Activated T-helper 17 cell treated with anti-CD3 and anti-CD28 coated beads, Interleukin-2, amount 50 U/mL, for 72 hours (primary cell): ENCODE measurements around the gene PDYN. TPM values are rescaled to one million over a fixed set of nuclear protein-coding genes. Genes with fewer than 3 reads are reported as not detected.

Source experiments
- ATAC-seq: fragments of 150-1000 bp; cut with Tn5 transposase; replicated peaks from 2 replicates; pipeline ENCODE4 v1.10.0; 2021; ENCODE audit warnings: mild to moderate bottlenecking, moderate library complexity
- H3K27ac Mint-ChIP-seq: one replicate; pipeline ENCODE4 v1.8.0; 2022; ENCODE audit warnings: mixed read lengths
- H3K27me3 Mint-ChIP-seq: one replicate; pipeline ENCODE4 v1.8.0; 2022; ENCODE audit warnings: mixed read lengths
- H3K36me3 Mint-ChIP-seq: one replicate; pipeline ENCODE4 v1.8.0; 2022; ENCODE audit warnings: low read depth, mild to moderate bottlenecking, mixed read lengths
- H3K4me1 Mint-ChIP-seq: one replicate; pipeline ENCODE4 v1.8.0; 2022; ENCODE audit warnings: mixed read lengths
- H3K4me3 Mint-ChIP-seq: one replicate; pipeline ENCODE4 v1.8.0; 2022; ENCODE audit warnings: mild to moderate bottlenecking, mixed read lengths
- H3K9me3 Mint-ChIP-seq: one replicate; pipeline ENCODE4 v1.8.0; 2022; ENCODE audit warnings: mixed read lengths
- total RNA-seq, 2 donors: library from RNA; stranded (reverse); gene quantifications; one replicate each; pipeline ENCODE4 v1.2.3, GENCODE V29; 2022

Gene PDYN
- total RNA-seq, 2 donors from 2014 or later, result not detected

DNA sequence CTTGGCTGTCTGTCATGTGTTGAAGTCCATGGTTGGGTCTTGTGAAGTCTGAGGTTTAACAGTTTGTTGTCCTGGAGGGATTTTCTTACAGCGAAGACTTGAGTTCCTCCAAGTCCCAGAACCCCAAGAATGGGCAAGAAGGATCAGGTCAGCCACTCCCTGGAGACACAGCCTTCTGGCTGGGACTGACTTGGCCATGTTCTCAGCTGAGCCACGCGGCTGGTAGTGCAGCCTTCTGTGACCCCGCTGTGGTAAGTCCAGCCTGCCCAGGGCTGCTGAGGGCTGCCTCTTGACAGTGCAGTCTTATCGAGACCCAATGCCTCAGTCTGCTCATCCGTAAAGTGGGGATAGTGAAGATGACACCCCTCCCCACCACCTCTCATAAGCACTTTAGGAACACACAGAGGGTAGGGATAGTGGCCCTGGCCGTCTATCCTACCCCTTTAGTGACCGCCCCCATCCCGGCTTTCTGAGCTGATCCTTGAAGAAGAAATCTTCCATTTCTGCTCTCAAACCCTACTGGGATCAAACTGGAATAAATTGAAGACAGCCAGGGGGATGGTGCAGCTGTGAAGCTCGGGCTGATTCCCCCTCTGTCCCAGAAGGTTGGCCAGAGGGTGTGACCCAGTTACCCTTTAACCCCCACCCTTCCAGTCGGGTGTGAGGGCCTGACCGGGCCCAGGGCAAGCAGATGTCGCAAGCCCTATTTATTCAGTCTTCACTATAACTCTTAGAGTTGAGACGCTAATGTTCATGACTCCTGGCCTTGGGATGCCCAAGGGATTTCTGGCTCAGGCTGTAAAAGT lies 55.2 kb downstream of the PDYN start:
- Mint-ChIP-seq H3K27ac (no peak overlapping the region), H3K27me3 (peaks cover 30% of the 10 kb centered on the region), H3K4me1 (no peaks in the 10 kb centered on the region), H3K4me3 (no peak overlapping the region), H3K9me3 (no peaks in the 10 kb centered on the region), H3K36me3 (no peaks in the 10 kb centered on the region)
- ATAC-seq, result no peak

DNA sequence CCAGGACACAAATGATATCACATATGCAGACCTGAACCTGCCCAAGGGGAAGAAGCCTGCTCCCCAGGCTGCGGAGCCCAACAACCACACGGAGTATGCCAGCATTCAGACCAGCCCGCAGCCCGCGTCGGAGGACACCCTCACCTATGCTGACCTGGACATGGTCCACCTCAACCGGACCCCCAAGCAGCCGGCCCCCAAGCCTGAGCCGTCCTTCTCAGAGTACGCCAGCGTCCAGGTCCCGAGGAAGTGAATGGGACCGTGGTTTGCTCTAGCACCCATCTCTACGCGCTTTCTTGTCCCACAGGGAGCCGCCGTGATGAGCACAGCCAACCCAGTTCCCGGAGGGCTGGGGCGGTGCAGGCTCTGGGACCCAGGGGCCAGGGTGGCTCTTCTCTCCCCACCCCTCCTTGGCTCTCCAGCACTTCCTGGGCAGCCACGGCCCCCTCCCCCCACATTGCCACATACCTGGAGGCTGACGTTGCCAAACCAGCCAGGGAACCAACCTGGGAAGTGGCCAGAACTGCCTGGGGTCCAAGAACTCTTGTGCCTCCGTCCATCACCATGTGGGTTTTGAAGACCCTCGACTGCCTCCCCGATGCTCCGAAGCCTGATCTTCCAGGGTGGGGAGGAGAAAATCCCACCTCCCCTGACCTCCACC lies 56.4 kb downstream of the PDYN start:
- no peak overlapping the region for H3K4me3 Mint-ChIP-seq
- peaks cover 25% of the 10 kb centered on the region for H3K27me3 Mint-ChIP-seq
- H3K4me1 Mint-ChIP-seq, result no peaks in the 10 kb centered on the region
- no peak overlapping the region for H3K27ac Mint-ChIP-seq
- no peaks in the 10 kb centered on the region for H3K36me3 Mint-ChIP-seq
- H3K9me3 Mint-ChIP-seq, result no peaks in the 10 kb centered on the region
- no peak for ATAC-seq

DNA sequence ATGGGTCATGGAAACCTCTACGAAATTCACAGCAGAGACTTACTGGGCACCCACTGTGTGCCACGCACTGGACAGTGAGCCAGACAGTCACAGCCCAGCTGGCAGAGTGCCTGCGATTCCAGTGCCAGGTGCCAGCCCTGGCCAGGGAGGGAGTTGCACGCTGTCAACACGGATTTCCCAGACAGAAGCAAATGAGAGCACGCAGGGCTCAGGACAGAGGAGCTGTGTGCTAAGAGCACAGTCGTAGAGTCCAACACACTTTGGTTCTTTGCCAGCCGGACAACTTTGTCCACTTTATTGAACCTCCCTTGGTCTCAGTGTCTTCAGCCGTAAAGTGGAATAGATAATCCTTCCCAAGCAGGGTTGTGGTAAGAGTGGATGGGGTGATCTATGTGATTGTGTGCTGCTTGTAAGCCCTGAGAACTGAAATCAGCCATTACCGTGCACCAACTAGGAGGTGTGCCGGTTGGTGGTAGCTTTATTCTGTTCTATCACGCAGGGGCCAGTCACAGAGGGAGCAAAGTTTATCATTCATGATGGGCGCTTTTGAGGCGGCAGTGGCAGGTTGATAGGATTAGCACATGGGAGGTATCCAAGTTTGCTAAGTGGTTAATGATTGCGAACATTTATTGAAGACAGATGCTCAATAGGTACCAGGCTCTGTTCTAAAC lies 58.0 kb downstream of the PDYN start:
- ATAC-seq, result no peak
- Mint-ChIP-seq H3K36me3 (no peaks in the 10 kb centered on the region), H3K27ac (no peak overlapping the region)

GRCh38 chr20:1934721-1935573 lies 58.9 kb downstream of the PDYN start:
- H3K9me3 Mint-ChIP-seq, result no peaks in the 10 kb centered on the region
- H3K36me3 Mint-ChIP-seq, result no peaks in the 10 kb centered on the region
- H3K27me3 Mint-ChIP-seq, result peaks cover 32% of the 10 kb centered on the region
- H3K27ac Mint-ChIP-seq, result no peak overlapping the region
- no peak for ATAC-seq
- no peak overlapping the region for H3K4me3 Mint-ChIP-seq
- H3K4me1 Mint-ChIP-seq, result no peaks in the 10 kb centered on the region

More for the DNA sequence above, 58.0 kb downstream of the PDYN start:
- H3K4me3 Mint-ChIP-seq, result no peak overlapping the region
- peaks cover 32% of the 10 kb centered on the region for H3K27me3 Mint-ChIP-seq
- no peaks in the 10 kb centered on the region for H3K4me1 Mint-ChIP-seq
- no peaks in the 10 kb centered on the region for H3K9me3 Mint-ChIP-seq

- peaks cover 33% of the 10 kb centered on the region for H3K27me3 Mint-ChIP-seq
- H3K4me1 Mint-ChIP-seq, result no peaks in the 10 kb centered on the region
- no peaks in the 10 kb centered on the region for H3K36me3 Mint-ChIP-seq
- H3K27ac Mint-ChIP-seq, result no peak overlapping the region
- no peaks in the 10 kb centered on the region for H3K9me3 Mint-ChIP-seq
- ATAC-seq, result no peak
- no peak overlapping the region for H3K4me3 Mint-ChIP-seq
Measured at GRCh38 chr20:1934156-1934555, 59.7 kb downstream of the PDYN start.

DNA sequence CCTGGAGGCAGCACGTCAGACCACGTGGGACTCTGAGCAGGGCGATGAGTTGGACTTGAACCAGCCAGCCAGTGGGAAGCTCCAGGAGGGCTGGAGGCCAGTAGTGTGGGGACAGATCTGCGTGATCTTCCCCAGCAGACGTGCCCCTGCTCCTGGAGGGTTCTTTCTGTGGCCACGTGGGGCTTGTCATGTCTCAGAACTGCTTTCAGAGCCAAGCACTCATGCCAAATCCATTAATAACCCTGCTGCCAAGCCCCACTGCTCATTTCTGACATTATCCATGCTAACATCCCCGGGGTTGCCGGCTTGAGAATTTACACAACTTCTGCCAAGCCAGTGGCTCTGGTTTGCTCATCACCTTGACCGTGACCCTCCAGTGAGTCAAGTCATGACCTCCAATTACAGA lies 60.4 kb downstream of the PDYN start:
- H3K27ac Mint-ChIP-seq, result no peak overlapping the region

GRCh38 chr20:1932971-1933370 lies 60.9 kb downstream of the PDYN start:
- no peaks in the 10 kb centered on the region for H3K9me3 Mint-ChIP-seq
- ATAC-seq, result no peak
- peaks cover 38% of the 10 kb centered on the region for H3K27me3 Mint-ChIP-seq
- no peaks in the 10 kb centered on the region for H3K36me3 Mint-ChIP-seq
- no peaks in the 10 kb centered on the region for H3K4me1 Mint-ChIP-seq
- no peak overlapping the region for H3K27ac Mint-ChIP-seq
- no peak overlapping the region for H3K4me3 Mint-ChIP-seq

More for the DNA sequence above, 60.4 kb downstream of the PDYN start:
- no peak for ATAC-seq
- H3K27me3 Mint-ChIP-seq, result peaks cover 37% of the 10 kb centered on the region
- no peaks in the 10 kb centered on the region for H3K36me3 Mint-ChIP-seq
- H3K9me3 Mint-ChIP-seq, result no peaks in the 10 kb centered on the region
- H3K4me1 Mint-ChIP-seq, result no peaks in the 10 kb centered on the region
- H3K4me3 Mint-ChIP-seq, result no peak overlapping the region

GRCh38 chr20:1931830-1932229 lies 62.0 kb downstream of the PDYN start:
- Mint-ChIP-seq H3K9me3 (no peaks in the 10 kb centered on the region), H3K36me3 (no peaks in the 10 kb centered on the region), H3K4me3 (no peak overlapping the region), H3K4me1 (no peaks in the 10 kb centered on the region), H3K27ac (no peak overlapping the region), H3K27me3 (peaks cover 37% of the 10 kb centered on the region)
- no peak for ATAC-seq

DNA sequence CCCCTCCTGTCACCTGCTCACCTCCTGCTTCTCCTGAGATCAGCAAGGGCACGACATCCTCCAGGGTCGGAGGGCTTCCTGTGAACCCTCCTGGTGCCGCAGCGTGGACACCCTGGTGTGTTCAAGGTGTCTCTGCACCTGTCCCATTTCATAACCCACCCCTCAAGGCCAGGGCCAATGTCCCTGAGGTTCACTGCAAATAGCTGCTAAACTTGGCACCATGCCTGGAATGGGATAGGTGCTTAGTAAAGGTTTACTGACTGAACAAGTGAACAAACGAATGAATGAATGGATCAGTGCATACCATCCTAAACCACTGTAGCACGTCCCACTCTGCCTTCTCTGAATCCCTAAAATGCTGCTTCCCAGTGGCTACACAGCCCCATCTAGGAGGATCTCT lies 63.7 kb downstream of the PDYN start:
- no peaks in the 10 kb centered on the region for H3K4me1 Mint-ChIP-seq
- no peak for ATAC-seq
- no peak overlapping the region for H3K4me3 Mint-ChIP-seq
- H3K9me3 Mint-ChIP-seq, result no peaks in the 10 kb centered on the region
- H3K27me3 Mint-ChIP-seq, result peaks cover 38% of the 10 kb centered on the region
- H3K27ac Mint-ChIP-seq, result no peak overlapping the region
- H3K36me3 Mint-ChIP-seq, result no peaks in the 10 kb centered on the region

- Mint-ChIP-seq H3K4me3 (no peak overlapping the region), H3K36me3 (no peaks in the 10 kb centered on the region), H3K9me3 (no peaks in the 10 kb centered on the region), H3K27ac (no peak overlapping the region), H3K4me1 (no peaks in the 10 kb centered on the region), H3K27me3 (peaks cover 34% of the 10 kb centered on the region)
- ATAC-seq, result no peak
Measured at GRCh38 chr20:1929460-1929859, 64.4 kb downstream of the PDYN start.

DNA sequence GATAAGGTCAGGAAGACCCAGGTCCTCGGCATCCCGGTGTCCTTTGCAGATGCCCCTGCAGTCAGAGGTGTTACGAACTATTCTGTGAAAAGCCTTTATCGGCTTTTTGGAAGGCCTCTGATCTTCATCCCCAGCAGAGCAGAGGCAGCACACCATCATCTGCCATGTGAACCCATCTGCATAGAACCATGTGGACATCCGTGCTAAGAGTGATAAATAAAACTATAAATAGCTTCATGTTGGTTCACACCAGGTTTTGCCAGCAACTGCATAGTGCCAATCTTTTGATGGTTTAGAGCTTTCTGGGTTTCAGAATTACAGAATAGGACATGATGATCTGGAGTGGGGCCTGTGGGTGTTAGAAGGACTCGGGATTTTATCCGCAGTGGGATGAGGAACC lies 65.1 kb downstream of the PDYN start:
- H3K27me3 Mint-ChIP-seq, result peaks cover 34% of the 10 kb centered on the region
- H3K27ac Mint-ChIP-seq, result no peak overlapping the region
- no peaks in the 10 kb centered on the region for H3K36me3 Mint-ChIP-seq
- ATAC-seq, result no peak
- H3K4me3 Mint-ChIP-seq, result no peak overlapping the region
- H3K9me3 Mint-ChIP-seq, result no peaks in the 10 kb centered on the region
- H3K4me1 Mint-ChIP-seq, result no peaks in the 10 kb centered on the region
